Adrenal gland (tissue), 5 donors: ENCODE measurements around the gene ORMDL1.

Experiments
- POLR2A ChIP-seq, 2 donors: fragments of 450-650 bp; IDR thresholded peaks; one replicate each; pipeline ENCODE4 v1.6.1; 2017; ENCODE audit warnings: antibody characterized with exemption in 2 of 2, mild to moderate bottlenecking in 2 of 2, moderate library complexity in 1 of 2
- TF ChIP-seq, protein P1 (sequence below), 6 experiments: fragments of 450-650 bp in 4 of 6; fragments of 200-600 bp in 2 of 6; sonication (generic) in 1 of 6; IDR thresholded peaks; 1 replicate in 5 of 6; 2 replicates in 1 of 6; pipeline versions ENCODE4 v1.5.1 to v1.8.0; 2016 to 2021; ENCODE audit warnings: antibody characterized with exemption in 6 of 6, mild to moderate bottlenecking in 2 of 6, moderate library complexity in 1 of 6
- donor health status: DM: no; HTN: no; CAD: no.

DNA sequence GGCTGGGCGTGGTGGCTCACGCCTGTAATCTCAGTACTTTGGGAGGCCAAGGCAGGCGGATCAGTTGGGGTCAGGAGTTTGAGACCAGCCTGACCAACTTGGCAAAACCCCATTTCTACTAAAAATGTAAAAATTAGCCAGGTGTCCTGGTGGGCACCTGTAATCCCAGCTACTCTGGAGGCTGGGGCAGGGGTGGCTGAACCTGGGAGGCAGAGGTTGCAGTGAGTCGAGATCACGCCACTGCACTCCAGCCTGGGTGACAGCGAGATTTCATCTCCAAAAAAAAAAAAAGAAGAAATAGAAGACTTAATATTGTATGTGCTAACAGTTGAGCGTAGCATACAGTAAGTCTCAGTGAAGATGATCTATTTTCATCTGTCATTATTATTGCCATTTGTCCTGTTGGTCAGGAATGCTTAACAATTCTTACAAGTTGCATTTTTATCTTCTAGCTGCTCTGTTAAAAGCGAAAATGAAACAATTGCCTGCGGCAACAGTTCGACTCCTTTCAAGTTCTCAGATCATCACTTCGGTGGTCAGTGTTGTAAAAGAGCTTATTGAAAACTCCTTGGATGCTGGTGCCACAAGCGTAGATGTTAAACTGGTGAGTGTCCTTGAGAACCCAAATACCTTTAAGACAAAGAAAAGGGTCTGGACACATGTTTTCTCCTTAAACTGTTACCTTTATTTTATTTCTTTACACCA, 7.4 kb upstream of the ORMDL1 start:
- TF ChIP-seq, protein P1, sequence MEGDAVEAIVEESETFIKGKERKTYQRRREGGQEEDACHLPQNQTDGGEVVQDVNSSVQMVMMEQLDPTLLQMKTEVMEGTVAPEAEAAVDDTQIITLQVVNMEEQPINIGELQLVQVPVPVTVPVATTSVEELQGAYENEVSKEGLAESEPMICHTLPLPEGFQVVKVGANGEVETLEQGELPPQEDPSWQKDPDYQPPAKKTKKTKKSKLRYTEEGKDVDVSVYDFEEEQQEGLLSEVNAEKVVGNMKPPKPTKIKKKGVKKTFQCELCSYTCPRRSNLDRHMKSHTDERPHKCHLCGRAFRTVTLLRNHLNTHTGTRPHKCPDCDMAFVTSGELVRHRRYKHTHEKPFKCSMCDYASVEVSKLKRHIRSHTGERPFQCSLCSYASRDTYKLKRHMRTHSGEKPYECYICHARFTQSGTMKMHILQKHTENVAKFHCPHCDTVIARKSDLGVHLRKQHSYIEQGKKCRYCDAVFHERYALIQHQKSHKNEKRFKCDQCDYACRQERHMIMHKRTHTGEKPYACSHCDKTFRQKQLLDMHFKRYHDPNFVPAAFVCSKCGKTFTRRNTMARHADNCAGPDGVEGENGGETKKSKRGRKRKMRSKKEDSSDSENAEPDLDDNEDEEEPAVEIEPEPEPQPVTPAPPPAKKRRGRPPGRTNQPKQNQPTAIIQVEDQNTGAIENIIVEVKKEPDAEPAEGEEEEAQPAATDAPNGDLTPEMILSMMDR (IDR thresholded peaks at IDR 0.05), result no peak
- no peak for TF ChIP-seq POLR2A (IDR thresholded peaks at IDR 0.05)
